HG02840 (cell line): Measurements from ENCODE around the gene CRHR1.

ENCODE experiments used
- ATAC-seq: cut with Tn5 transposase; IDR thresholded peaks from one replicate; pipeline ENCODE4 v1.9.1; 2021; ENCODE audit warnings: mild to moderate bottlenecking, moderate library complexity, moderate number of reproducible peaks; ENCODE audit not compliant: unreplicated experiment, low FRiP score

Gene CRHR1

GRCh38 chr17:45757431-45758218, 26.5 kb upstream of the CRHR1 start:
- ATAC-seq: no peak

GRCh38 chr17:45758544-45758943, 25.6 kb upstream of the CRHR1 start:
- ATAC-seq: no peak

- no peak for ATAC-seq
Observed at GRCh38 chr17:45759761-45760160, 24.4 kb upstream of the CRHR1 start.

GRCh38 chr17:45761957-45762565, 22.1 kb upstream of the CRHR1 start:
- ATAC-seq: no peak

- no peak for ATAC-seq
Observed at GRCh38 chr17:45763182-45763581, 20.9 kb upstream of the CRHR1 start.

- ATAC-seq: no peak
Observed at GRCh38 chr17:45764479-45764878, 19.6 kb upstream of the CRHR1 start.

GRCh38 chr17:45768000-45768399, 16.1 kb upstream of the CRHR1 start:
- ATAC-seq: no peak

GRCh38 chr17:45770632-45771270, 13.4 kb upstream of the CRHR1 start:
- no peak for ATAC-seq

GRCh38 chr17:45771271-45771959, 12.7 kb upstream of the CRHR1 start:
- ATAC-seq: no peak

- ATAC-seq: no peak
Observed at GRCh38 chr17:45775148-45775547, 9.0 kb upstream of the CRHR1 start.

- ATAC-seq: no peak
Observed at GRCh38 chr17:45775576-45776011, 8.5 kb upstream of the CRHR1 start.

- no peak for ATAC-seq
Observed at GRCh38 chr17:45776896-45777295, 7.2 kb upstream of the CRHR1 start.

- no peak for ATAC-seq
Observed at GRCh38 chr17:45777388-45777787, 6.7 kb upstream of the CRHR1 start.

GRCh38 chr17:45780921-45781320, 3.2 kb upstream of the CRHR1 start:
- no peak for ATAC-seq

GRCh38 chr17:45782889-45783592, 1.1 kb upstream of the CRHR1 start:
- ATAC-seq: no peak

- no peak for ATAC-seq
Observed at GRCh38 chr17:45783593-45784292, 377 bp upstream of the CRHR1 start.

GRCh38 chr17:45784741-45785479, 790 bp downstream of the CRHR1 start:
- ATAC-seq: no peak

GRCh38 chr17:45785480-45786193, 1.5 kb downstream of the CRHR1 start:
- ATAC-seq: no peak

GRCh38 chr17:45786349-45786748, 2.2 kb downstream of the CRHR1 start:
- ATAC-seq: no peak
